ENCODE data around the gene RARB.

- TF ChIP-seq, protein P1, sequence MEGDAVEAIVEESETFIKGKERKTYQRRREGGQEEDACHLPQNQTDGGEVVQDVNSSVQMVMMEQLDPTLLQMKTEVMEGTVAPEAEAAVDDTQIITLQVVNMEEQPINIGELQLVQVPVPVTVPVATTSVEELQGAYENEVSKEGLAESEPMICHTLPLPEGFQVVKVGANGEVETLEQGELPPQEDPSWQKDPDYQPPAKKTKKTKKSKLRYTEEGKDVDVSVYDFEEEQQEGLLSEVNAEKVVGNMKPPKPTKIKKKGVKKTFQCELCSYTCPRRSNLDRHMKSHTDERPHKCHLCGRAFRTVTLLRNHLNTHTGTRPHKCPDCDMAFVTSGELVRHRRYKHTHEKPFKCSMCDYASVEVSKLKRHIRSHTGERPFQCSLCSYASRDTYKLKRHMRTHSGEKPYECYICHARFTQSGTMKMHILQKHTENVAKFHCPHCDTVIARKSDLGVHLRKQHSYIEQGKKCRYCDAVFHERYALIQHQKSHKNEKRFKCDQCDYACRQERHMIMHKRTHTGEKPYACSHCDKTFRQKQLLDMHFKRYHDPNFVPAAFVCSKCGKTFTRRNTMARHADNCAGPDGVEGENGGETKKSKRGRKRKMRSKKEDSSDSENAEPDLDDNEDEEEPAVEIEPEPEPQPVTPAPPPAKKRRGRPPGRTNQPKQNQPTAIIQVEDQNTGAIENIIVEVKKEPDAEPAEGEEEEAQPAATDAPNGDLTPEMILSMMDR (conservative IDR thresholded peaks at IDR 0.05 in 1 of 2, IDR thresholded peaks at IDR 0.05 in 1 of 2; ENCODE audit: low read depth in 1 of 2, low read length in 2 of 2) = no peak
- TF ChIP-seq EZH2 (IDR thresholded peaks at IDR 0.05; ENCODE audit: low read length, missing control alignments) = no peak
These were observed 140.5 kb downstream of the RARB start for GRCh38 chr3:25568525-25569078.

Data from fibroblast of lung (primary cell).